HG03135 (cell line): ENCODE measurements around the gene TMEM14A.
A peak's percentile ranks its signal among the peaks of the same experiment; 100 is the strongest.

Experiments
- ATAC-seq: cut with Tn5 transposase; IDR thresholded peaks from one replicate; pipeline ENCODE4 v1.9.1; 2021; ENCODE audit warnings: mild to moderate bottlenecking, moderate library complexity; ENCODE audit not compliant: unreplicated experiment

Gene TMEM14A

GRCh38 chr6:52670502-52671409 lies at the start of gene TMEM14A:
Gene TMEM14A (plus strand): TSS chr6:52671113. CDS start chr6:52677103, 5,990 bp downstream.
- ATAC-seq: peak; percentile 97

GRCh38 chr6:52621631-52622030 lies 49.3 kb upstream of the TMEM14A start:
- ATAC-seq: no peak

- no peak for ATAC-seq
These were observed 48.1 kb upstream of the TMEM14A start for GRCh38 chr6:52622810-52623209.

- no peak for ATAC-seq
These were observed 38.9 kb upstream of the TMEM14A start for GRCh38 chr6:52632011-52632410.

GRCh38 chr6:52634211-52634610 lies 36.7 kb upstream of the TMEM14A start:
- ATAC-seq: no peak

- no peak for ATAC-seq
These were observed 35.8 kb upstream of the TMEM14A start for GRCh38 chr6:52635049-52635577.

GRCh38 chr6:52636830-52637229 lies 34.1 kb upstream of the TMEM14A start:
- no peak for ATAC-seq

- no peak for ATAC-seq
These were observed 31.4 kb upstream of the TMEM14A start for GRCh38 chr6:52639493-52639892.

- no peak for ATAC-seq
These were observed 30.7 kb upstream of the TMEM14A start for GRCh38 chr6:52640170-52640569.

GRCh38 chr6:52640916-52641315 lies 30.0 kb upstream of the TMEM14A start:
- ATAC-seq: no peak

- ATAC-seq: no peak
These were observed 29.5 kb upstream of the TMEM14A start for GRCh38 chr6:52641388-52641787.

GRCh38 chr6:52641826-52642225 lies 29.1 kb upstream of the TMEM14A start:
- ATAC-seq: no peak

- no peak for ATAC-seq
These were observed 28.5 kb upstream of the TMEM14A start for GRCh38 chr6:52642368-52642767.

- ATAC-seq: no peak
These were observed 27.8 kb upstream of the TMEM14A start for GRCh38 chr6:52643158-52643557.

- ATAC-seq: no peak
These were observed 26.7 kb upstream of the TMEM14A start for GRCh38 chr6:52644253-52644652.

- ATAC-seq: no peak
These were observed 24.9 kb upstream of the TMEM14A start for GRCh38 chr6:52645976-52646375.

GRCh38 chr6:52647199-52647598 lies 23.7 kb upstream of the TMEM14A start:
- no peak for ATAC-seq

- no peak for ATAC-seq
These were observed 21.3 kb upstream of the TMEM14A start for GRCh38 chr6:52649536-52650160.

GRCh38 chr6:52650941-52651340 lies 20.0 kb upstream of the TMEM14A start:
- no peak for ATAC-seq

GRCh38 chr6:52653151-52653550 lies 17.8 kb upstream of the TMEM14A start:
- no peak for ATAC-seq

- no peak for ATAC-seq
These were observed 16.9 kb upstream of the TMEM14A start for GRCh38 chr6:52654007-52654406.

- ATAC-seq: no peak
These were observed 16.3 kb upstream of the TMEM14A start for GRCh38 chr6:52654592-52654991.
